GM19324 (cell line): ENCODE measurements around the gene PHF21B.
"Not testable (repeated sequence)": the region's sequence is repeated elsewhere in the genome, so short reads cannot be mapped to it uniquely, and the experiment has no call there.

Source experiments
- ATAC-seq: cut with Tn5 transposase; IDR thresholded peaks from one replicate; pipeline ENCODE4 v1.9.1; 2021; ENCODE audit warnings: mild to moderate bottlenecking, moderate library complexity; ENCODE audit not compliant: unreplicated experiment, low FRiP score

Gene PHF21B

DNA sequence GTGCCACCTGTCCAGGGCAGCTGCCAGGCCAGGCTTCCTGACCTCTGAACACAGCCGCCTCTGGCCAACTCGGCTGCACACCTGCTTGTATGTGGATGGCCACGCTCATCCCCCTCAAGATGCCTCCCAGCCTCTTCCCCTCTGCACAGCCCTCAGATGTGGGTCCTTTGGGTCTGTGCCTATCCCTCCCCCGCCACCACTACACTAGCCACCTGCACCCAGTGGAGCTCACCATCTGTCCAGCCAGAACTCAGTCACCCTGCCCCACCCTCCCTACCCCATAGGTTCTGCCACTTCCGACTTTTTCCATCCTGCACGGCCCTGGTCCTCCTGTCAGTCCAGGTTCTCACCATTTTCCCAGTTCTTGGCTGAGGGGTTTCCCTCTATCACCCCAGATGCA is 44.6 kb downstream of the PHF21B start:
- no peak for ATAC-seq

DNA sequence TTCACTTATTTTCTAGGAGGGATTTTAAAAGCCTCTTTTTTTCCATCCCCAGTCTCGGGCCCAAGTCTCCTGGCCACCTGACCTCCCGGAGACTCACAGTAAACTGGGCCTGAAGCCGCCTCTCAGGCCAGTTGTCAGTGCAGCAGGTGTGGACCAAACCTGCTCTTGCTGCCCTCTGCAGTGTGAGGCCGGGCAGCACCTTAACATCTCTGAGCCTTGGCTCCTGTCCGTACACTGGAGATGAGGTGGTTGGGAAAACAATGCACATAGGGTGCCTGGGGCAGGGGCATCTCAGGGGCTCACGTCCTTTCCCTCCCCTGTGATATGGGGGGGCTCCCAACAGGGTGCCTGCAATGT is 45.1 kb downstream of the PHF21B start:
- ATAC-seq = no peak

DNA sequence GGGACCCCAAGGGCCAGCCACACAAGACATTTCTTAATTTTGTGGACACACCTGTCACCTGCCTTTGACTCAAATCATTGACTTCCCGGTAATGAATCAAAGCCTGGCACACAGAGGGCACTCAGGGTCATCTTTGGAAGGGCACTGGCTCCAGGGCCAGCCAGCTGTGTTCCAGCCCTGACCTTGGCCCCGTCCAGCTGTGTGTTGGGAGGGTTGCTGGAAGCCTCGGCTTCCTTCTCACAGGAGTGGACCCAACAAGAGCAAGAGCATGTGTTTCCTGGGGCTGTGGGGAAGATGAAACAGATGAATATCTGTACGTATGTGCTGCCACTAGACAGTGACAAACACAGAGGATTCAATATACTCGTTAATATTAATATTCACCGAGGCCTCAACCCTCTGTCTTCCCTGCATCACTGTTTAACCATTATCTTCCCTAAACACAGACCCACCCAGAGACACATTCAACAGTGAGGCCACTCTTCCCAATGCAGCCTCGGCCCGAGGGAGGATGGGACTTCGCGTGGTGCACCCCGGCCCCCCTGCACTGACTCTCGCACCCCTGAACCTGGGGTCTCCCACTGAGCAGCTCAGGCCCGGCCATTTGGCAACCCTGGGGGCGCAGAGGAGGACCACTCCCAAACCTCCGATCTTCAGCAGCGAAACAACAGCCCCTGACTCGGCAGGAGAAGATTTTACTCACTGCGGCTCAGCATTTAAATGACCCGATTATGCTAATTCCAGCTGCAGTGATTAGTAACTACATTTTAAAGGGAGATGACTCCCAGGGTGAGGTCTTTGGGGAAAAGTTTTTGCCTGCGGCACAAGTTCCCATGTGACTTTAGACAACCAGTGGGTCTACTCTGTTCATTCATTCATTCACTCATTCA is 45.7 kb downstream of the PHF21B start:
- no peak for ATAC-seq

DNA sequence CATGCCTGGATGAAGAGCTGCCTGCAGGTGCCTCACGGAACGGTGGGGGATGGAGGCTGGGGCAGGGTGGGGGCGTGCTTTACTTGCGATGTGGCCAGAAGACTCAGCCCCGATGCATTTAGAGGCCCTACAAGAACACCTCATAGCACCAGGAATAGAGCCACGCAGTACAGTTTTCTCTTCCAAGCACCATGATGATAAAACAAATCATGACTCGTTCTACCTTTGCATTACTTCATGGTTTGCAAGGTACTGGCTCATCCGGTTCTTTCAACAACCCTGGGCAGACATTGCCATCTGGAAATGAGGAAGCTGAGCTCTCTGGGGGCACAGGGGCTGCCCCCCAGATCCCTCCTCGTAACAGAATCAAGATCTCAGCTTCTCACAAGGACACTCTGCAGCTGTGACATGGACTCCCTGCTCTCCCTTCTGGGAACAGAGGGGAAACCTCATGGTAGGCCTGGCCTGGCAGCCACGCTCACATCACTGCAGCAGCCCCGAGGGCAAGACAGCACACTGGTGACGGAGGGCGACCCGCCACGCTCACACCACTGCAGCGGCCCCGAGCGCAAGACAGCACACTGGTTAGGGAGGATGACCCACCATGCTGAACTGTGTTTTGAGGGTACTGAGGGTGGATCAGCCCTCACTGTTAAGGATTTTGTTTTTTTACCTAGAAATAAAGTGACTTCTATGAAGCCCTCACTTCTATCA is 46.9 kb downstream of the PHF21B start:
- no peak for ATAC-seq

DNA sequence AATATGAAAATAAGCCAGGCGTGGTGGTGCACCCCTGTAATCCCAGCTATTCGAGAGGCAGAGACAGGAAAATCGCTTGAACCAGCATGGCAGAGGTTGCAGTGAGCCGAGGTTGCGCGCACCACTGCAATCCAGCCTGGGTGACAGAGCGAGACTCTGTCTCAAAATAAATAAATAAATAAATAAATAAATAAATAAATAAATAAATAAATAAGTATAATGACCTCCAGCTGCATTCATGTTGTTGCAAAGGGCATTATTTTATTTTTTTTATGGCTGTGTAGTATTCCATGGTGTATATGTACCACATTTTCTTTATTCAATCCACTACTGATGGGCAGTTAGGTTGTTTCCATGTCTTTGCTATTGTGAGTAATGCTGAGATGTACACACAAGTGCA is 48.1 kb downstream of the PHF21B start:
- ATAC-seq = not testable (repeated sequence)

DNA sequence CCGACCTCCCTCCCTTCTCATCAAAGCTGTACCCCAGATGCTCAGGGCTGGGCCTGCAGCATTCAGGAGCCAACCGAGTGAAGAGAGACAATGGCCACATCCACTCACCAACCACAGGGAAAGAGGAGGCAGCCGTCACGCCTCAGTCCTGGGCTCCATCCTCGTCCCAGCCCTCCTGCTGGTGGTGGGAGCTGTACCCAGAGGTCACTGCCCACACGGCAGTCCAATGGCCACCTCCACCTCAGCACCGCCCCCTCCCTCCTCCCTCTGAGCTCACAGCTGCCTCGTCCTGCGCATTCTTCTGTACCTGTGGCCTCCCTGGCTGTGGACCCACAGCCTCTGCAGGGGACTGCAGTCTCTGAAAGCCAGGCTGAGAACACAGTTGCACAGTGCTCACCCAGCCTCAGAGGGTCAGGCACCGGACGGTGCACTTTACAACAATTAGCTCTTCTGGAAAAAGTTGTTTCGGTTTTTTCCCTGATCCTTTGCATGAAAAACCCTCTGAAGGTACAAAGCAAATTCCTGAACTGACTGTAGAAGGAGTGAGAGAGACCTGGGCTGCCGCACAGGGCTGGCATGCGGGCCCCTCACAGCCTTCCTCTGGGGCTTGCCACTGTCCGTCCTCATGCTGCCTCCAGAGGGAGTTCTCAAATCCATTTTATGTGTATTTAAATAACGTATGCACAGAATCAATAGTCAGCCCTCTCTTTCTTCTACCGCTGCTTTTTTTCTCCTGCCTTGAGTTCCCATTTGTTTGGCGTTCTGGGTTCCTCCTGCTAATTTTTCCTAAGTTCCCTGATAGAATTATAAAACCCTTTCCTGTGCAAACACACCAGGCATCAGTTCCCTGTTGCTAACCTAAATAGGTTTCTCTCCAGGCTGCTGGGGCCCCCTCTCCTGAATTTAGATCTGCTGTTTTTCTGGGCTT is 52.7 kb downstream of the PHF21B start:
- no peak for ATAC-seq

DNA sequence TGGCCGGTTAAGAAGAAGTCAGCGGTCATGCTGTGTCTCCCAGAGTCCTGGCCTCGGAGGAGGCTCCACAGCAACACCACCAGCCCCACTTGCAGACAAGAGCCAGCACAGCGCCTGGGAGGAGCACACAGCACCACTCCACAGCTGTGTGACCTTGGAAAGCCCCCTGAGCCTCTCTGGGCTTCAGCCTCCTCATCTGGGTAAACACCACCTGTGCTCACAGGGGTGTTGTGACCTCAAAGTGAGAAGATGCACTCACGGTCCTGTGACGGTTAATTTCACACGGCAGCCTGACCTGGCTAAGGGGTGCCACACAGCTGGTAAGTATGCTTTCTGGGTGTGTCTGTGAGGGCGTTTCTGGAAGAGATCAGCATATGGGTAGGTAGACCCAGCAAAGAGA is 54.7 kb downstream of the PHF21B start:
- ATAC-seq = no peak

DNA sequence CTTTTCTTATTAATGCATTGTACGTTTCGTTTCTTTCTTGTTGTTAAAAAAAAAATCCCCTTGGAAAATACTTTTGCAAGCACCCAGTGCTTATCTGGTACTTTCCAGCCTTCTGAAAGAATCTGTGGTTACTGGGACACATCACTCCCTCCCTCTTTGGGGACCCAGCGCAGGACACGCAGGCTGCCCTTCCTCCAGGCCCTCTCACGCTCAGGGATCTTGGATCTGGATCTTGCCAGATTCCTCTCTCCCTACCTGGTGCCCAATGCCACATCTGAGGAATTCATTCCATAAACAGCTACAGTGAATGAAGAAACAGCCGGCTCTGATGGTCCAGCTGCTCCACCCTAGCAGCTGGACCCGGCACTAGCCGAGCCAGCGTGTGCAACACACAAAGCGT is 55.7 kb downstream of the PHF21B start:
- ATAC-seq = no peak

DNA sequence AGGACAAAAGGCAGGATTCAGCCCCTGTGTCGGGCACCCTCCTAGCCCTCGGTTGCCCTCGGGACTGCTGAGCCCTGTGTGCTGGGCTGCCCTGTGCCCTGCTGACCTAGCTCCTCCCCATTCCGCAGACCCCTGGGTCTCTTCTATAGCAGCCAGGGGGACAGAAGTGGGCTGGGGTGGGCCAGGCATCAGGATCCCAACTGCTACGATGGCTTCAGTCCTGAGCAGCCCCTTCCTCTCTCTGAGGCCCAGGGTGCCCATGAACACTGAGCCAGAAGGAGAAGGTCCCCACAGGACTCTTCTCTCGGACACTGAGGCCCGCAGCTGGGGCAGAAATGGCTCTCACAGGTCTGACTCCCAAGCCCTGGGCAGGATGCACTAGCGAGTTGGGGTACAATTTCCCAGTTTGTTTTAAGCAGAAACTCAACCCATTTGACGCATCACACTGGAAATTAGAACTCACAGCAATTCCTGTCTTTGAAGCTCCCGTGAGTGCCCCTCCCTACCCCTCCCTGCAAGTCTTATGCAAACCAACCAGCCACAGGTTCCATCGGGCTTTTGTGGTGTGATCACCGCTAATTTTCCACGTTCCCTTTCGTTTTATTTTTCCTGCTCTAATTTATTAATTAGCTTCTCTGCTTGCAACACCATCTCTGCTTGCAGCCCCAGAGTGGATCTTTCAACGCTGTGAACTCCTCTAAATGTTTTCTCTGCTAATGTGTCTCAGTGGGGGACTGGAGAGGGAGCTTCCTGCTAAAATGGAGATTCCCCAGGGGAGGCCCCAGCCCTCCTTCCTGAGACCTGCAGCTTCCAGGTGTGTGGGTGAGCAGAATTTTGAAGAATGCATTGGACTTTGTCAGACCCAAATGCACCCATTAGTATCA is 56.7 kb downstream of the PHF21B start:
- ATAC-seq = no peak

DNA sequence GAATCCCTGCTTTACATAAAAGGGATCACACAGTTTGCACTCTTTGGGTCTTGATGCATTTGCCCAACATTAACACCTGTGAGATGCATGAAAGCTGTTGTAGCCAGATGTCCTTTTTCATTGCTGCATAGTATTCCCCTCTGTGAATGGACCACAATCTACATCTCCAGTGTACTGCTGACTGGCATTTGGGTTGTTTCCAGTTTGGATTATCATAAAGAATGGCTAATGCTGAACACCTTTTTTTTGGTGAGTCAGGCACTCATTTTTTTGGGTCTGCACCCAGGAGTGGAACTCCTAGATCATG is 58.3 kb downstream of the PHF21B start:
- no peak for ATAC-seq

DNA sequence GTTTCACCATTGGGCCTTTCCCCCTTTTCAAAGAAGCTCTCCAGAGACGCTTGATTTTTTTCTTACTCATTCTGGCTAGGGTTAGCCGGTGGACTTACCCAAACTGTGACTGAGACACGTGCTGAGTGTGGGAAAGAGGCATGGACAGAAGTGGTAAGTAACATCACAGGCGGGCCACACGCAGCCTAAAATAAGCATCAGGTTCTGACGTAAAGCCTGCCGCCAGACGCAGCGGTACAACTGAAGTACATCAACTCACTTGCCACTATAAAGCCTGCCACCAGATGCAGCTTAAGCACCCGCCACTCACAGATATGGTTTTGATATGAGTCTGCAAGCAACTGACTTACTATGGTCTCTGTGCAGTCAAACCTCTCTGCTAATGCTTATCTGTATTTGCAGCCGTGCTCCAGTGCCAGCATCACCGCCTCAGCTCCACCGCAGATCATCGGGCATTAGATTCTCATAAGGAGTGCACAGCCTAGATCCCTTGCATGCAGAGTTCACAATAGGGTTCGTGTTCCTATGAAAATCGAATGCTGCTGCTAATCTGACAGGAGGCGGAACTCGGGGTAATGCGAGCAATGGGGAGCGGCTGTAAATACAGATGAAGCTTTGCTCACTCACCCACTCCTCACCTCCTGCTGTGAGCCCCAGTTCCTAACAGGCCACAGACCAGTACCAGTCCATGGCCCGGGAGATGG is 58.8 kb downstream of the PHF21B start:
- no peak for ATAC-seq

DNA sequence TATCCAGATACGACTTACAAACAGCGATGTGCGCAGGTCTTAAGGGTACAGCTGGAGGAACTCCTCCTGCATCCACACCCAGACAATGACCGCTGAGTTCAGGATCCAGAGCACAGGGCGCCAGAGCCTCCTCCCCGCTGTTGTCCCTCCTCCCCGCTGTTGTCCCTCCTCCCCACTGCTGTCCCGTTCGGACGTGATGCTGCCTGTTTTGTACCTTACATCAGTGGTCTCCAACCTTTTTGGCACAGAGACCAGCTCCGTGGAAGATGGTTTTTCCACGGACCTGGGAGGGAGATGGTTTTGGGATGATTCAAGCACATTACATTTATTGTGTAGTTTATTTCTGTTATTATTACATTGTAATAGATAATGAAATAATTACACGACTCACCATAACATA is 62.0 kb downstream of the PHF21B start:
- no peak for ATAC-seq

DNA sequence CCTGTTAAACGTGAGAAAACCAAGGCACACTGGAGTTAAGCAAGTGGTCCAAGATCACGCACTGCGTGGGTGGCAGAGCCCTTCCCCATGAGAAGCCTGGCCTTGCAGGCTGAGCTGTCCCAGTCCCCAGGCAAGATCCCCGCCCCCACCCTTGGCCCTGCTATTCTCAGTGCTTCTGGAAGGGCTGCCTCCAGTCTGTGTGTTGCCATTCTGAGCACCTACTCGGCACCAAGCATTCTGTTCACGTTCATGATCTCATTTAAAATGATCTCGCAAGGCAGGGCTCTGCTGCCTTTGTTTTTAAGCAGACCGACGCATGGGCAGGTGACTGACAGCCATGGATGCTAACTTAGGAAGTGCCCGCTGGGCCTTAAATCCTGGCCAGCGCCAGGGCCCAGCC is 62.8 kb downstream of the PHF21B start:
- ATAC-seq = no peak

DNA sequence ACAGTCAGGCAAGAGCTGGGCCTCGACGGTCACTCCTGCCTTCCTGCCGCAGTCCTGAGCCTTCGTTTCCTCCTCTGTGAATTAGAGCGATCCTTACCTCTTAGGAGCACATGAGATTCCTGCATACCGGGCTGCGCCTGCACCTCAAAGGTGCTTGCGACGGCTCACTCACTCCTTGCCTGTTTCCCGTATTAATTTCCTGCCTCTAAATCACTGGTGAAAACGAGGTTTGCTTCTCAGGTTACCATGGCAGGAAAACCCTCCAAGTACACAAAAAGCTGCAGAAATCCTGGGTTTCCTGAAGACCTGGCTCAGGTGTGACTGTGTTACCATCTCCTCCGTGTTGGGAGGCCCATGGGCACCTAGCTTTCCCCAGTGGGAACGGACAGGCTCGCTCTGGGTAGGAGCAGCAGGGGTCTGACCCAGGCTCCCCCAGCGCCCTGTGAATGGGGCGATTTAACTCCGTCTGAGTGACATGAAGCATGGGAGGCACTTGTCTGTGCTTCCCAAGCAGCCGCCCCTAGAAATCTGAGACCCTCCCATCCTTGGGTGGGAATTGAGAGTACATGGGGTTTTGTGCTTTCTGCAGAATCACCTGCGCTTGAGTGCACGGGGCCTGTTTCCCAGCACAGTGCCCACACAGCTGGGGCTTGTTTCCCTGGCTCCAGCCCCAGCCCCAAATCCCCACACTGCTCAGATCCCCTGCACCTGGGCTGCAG is 64.8 kb downstream of the PHF21B start:
- no peak for ATAC-seq

DNA sequence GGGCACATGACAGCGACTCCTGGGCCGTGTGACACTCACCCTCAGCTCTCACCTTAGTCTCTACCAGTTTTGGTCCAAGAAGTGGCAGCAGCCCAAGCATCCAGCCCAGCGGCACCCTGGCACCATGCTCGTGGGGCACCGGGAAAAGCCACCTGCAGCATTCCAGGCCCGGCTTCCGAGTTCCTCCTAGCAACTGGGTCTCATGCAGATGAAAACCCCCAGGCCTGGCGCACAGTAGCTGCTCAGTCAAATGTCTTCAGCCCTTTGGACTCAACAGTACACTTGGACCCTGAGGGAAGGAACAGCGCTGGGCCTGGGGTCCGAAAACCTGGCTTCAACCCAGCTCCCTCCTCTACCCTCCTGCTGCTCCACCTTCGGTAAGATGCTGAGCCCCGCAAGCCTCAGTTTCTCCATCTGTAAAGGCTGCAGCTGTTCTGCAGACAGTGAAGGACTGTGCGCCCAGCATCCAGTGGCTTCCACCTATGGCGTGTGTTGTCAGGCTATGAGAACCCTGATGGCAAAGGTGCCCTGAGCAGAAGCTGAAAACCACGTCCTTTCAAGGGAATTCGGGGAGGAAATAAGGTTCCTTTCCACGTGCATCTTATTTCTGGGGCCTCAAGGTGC is 66.0 kb downstream of the PHF21B start:
- ATAC-seq = no peak

DNA sequence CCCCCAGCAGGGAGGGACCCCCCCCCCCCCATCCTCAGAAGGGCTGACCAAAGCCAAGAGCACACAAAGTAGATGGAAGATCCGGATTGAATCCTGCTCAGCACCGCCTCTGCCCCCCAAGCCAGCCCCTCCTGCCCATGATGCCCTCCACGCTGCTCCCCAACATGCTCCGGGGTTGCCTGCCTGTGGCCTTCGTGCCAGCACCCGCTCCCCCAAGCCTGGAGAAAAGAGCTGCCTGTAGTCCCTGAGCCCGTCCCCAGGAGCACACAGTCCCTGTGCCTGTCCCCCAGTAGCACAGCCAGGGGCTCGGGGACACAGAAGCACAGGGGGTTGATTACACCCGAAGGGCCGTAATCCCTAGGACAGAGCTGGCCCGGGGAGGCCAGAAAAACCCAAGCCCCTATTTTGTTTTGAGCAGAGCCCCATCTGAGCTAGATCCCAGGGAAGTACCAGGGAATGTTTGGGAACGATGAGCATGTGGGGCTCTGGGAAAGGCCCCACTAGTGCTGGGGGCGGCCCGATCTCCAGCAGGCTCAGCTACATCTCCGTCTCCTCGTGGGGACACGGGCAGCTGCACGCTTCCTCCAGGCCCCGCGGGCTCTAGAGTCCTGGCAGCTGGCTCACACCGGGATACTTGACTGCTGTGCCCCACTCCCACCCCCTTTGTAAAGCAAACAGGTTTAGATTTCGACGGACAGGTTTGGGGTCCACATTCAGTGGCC is 66.7 kb downstream of the PHF21B start:
- ATAC-seq = no peak

DNA sequence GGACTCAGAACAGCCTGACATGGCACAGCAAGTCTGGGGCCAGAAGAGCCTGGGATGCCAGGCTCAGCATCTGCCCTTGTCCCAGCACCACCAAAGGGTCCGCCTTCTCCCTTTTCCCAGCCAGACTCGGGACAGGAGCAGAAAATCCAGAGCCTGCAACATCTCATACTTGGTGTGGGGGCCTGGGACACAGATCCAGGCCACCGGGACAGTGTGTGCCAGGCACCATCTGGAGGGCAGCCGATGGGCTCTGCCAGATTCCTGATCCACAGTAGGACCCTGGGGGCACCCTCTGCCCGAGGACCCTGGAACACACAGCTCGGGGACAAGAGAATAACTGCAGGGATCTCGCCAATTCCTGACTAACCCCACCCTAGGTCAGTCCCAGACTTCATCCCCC is 67.7 kb downstream of the PHF21B start:
- no peak for ATAC-seq

DNA sequence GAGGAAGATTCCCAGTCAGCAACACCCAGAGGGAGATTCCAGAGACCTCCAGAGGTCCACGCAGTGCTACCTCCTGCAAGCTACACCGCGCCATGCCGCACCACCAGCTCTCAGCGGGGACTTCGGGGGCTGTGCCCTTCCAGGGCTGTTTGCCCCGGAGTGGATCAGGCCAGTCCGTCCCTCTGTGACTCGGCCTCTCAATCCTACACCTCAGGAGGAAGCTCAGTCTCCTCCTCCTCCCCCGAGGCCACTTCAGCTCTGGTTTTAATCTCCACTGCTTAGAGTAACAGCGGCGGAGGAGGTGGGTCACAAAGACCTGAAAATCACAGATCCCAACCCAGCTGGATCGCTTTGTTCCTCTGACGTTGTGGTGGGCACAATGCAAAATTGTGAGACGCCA is 68.6 kb downstream of the PHF21B start:
- ATAC-seq = no peak
